H1 (cell line): ENCODE measurements around the gene DAPK3. TPM values are rescaled to one million over a fixed set of nuclear protein-coding genes. Genes with fewer than 3 reads are reported as not detected.

Source experiments
- CEBPB ChIP-seq: IDR thresholded peaks from 2 replicates; pipeline ENCODE4 v1.6.1; 2012; ENCODE audit warnings: low read depth, low read length
- POU5F1 ChIP-seq: IDR thresholded peaks from 2 replicates; pipeline ENCODE4 v1.6.1; 2011; ENCODE audit warnings: low read depth, mild to moderate bottlenecking, low read length, moderate library complexity
- ZNF274 ChIP-seq: IDR thresholded peaks from 2 replicates; pipeline ENCODE4 v1.7.0; 2012; ENCODE audit warnings: low read length, borderline replicate concordance; ENCODE audit errors: extremely low read depth
- polyA plus RNA-seq, 7 experiments: library from polyadenylated mRNA; depleted of rRNA in 3 of 7; stranded (reverse) in 5 of 7; unstranded in 2 of 7; fragments of >200 nt in 5 of 7; fragments of 200-250 nt in 2 of 7; gene quantifications; 1 replicate in 5 of 7; 2 replicates in 1 of 7; 4 replicates in 1 of 7; pipeline versions ENCODE4 v1.2.1 to v1.2.3, GENCODE V29; 2011 to 2013; ENCODE audit warnings: missing spikeins in 2 of 7, mixed read lengths in 2 of 7
- total RNA-seq: library from RNA; stranded (reverse); fragmentation: NEBNext Ultra II Directional; extraction: Animal tissue kit (Norgen Biotek cat#: 25700); gene quantifications from 2 replicates; pipeline ENCODE4 v1.2.1, GENCODE V29; 2021

DAPK3 gene
- total and polyA plus RNA-seq, 2 of the 8 experiments (the other 6 are each of a cell fraction or from before 2014, with no cell fraction given): 53.2 to 78.1 TPM

- TF ChIP-seq POU5F1 (no peak), CEBPB (no peak), ZNF274 (no peak)
- TF ChIP-seq, all 59 proteins: peak for 0
Observed at GRCh38 chr19:3914199-3914598, 56.7 kb downstream of the DAPK3 start (continued).
